Measurements from ENCODE around the gene COX19.

The COX19 gene

GRCh38 chr7:936386-937054 is 38.8 kb downstream of the COX19 start:
- TF ChIP-seq CTCF (IDR thresholded peaks at IDR 0.05) = no peak

GRCh38 chr7:935874-936385 is 39.4 kb downstream of the COX19 start:
- no peak for TF ChIP-seq CTCF (IDR thresholded peaks at IDR 0.05)

- no peak for TF ChIP-seq CTCF (IDR thresholded peaks at IDR 0.05)
Observed at GRCh38 chr7:935164-935873, 40.0 kb downstream of the COX19 start.

- TF ChIP-seq CTCF (IDR thresholded peaks at IDR 0.05) = no peak
Observed at GRCh38 chr7:934469-935163, 40.7 kb downstream of the COX19 start.

GRCh38 chr7:932651-932975 is 42.7 kb downstream of the COX19 start:
- no peak for TF ChIP-seq CTCF (IDR thresholded peaks at IDR 0.05)

- TF ChIP-seq CTCF (IDR thresholded peaks at IDR 0.05) = no peak
Observed at GRCh38 chr7:931871-932650, 43.3 kb downstream of the COX19 start.

Data from LNCAP (cell line).